HG03135 (cell line): ENCODE results near the gene CSAG2.
"Not testable (repeated sequence)": the region's sequence is repeated elsewhere in the genome, so short reads cannot be mapped to it uniquely, and the experiment has no call there.

Experiments used
- ATAC-seq: cut with Tn5 transposase; IDR thresholded peaks from one replicate; pipeline ENCODE4 v1.9.1; 2021; ENCODE audit warnings: mild to moderate bottlenecking, moderate library complexity; ENCODE audit not compliant: unreplicated experiment

CSAG2 gene, protein sequence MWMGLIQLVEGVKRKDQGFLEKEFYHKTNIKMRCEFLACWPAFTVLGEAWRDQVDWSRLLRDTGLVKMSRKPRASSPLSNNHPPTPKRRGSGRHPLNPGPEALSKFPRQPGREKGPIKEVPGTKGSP

DNA sequence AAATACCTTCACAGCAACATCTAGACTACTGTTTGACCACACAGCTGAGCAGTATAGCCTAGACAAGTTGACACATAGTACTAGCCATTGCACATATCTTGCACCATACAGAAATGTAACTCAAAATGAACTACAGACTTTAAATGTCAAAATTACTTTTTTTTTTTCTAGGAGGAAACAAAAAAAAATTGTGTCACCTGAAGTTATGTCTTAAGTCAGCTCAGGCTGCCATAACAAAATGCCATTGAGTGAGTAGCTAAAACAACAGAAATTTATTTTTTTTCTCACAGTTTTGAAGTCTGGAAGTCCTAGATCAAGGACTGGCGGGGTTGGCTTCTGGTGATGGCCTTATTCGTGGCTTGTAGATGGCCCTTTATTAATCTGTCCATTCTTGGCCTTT, at the start of gene CSAG2:
CSAG2 (minus strand) TSS at position 101 of the 400 bp plus-strand sequence. CDS start 161 bp downstream, outside the sequence.
- not testable (repeated sequence) for ATAC-seq

DNA sequence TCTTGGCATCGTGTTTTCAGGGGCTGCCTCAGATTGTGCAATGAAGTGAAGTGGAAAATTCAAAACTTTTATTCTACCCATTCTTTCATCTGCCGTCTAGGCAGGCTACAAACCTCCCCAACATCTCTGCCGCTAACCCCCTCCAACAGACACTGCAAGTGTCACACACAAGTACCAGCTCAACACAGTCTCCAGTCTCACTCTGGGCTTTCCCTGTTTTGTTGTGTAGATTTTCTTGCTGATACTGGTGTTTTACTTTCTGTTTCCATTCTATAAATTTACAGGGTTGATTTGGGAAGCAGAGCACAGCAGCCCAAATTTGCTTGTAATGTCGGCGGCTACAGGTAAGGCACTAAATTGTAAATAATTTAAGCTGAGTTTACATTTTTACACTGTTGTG, 45.8 kb upstream of the CSAG2 start:
- ATAC-seq, result not testable (repeated sequence)

DNA sequence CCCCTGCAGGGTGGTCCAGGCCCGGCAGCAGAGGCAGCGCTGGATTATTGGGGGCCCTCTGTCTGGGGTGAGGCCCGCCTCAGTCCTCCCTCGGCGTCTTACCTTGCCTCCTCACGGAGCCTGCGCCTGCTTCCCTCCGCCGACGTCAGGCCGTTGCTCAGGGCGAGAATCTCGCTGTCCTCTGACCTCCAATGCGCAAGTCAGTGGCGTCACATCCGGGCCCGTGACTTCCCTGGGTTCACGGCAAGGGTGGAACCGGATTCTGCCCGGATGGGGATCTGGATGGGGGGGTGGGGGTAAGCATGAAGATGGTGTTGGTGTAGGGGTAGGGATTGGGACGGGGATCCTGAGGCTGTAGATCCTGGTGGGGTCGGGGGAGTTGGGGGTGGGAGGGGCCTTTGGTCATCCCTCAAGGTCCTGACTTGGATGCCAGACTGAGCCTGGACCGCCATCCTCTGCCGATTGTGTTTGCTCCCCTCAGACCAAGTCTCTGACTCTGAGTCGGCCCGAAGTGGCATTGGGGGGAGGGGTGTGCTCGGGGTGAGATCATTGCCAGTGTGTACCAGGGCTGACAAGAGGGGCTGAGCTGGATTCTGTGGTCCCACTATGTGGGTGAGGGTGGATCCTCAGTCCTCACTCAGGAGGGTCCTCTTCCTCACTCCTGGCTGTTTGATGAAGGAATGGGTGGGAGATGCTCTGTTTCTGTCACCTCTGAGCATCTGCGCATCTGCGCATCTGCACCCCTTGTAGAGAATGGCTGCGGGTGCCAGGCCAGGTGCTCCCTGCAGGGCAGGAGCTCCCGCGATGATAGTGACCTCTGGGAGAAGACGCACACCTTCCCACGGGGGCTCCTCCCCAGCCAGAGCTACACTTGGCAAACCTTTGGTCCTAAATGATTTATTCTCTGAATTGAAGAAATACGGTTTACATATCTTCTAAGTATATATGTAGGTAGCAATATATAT, 44.9 kb upstream of the CSAG2 start, which contains the start of gene MAGEA2:
MAGEA2 (minus strand) TSS at position 157 of the 965 bp plus-strand sequence. CDS start 2,479 bp downstream, outside the sequence.
- not testable (repeated sequence) for ATAC-seq

DNA sequence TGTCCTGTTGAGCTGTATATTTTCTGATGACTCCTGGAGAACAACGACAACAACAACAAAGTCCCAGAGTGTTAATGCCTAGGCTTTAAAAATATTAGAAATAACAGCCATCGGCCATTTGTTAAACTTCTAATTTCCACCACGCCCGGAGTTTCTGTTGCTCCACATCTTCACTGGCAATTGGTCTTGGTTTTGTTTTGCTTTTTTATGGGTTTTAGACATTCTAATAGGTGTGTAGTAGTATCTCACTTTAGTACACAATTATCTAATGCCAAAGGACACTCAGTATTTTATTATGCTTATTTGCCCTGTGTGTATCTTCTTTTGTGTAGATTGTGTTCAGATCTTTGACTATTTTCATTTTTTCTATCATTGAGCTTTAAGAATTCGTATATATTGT, 29.5 kb upstream of the CSAG2 start:
- ATAC-seq, result no peak

DNA sequence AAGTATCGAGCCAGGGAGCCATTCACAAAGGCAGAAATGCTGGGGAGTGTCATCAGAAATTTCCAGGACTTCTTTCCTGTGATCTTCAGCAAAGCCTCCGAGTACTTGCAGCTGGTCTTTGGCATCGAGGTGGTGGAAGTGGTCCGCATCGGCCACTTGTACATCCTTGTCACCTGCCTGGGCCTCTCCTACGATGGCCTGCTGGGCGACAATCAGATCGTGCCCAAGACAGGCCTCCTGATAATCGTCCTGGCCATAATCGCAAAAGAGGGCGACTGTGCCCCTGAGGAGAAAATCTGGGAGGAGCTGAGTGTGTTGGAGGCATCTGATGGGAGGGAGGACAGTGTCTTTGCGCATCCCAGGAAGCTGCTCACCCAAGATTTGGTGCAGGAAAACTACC, 27.5 kb upstream of the CSAG2 start:
- not testable (repeated sequence) for ATAC-seq

DNA sequence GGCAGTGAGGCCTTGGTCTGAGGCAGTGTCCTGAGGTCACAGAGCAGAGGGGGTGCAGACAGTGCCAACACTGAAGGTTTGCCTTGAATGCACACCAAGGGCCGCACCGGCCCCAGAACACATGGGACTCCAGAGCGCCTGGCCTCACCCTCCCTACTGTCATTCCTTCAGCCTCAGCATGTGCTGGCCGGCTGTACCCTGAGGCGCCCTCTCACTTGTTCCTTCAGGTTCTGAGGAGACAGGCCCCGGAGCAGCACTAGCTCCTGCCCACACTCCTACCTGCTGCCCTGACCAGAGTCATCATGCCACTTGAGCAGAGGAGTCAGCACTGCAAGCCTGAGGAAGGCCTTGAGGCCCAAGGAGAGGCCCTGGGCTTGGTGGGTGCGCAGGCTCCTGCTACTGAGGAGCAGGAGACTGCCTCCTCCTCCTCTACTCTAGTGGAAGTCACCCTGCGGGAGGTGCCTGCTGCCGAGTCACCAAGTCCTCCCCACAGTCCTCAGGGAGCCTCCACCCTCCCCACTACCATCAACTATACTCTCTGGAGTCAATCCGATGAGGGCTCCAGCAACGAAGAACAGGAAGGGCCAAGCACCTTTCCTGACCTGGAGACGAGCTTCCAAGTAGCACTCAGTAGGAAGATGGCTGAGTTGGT, 26.9 kb upstream of the CSAG2 start:
- no peak for ATAC-seq

DNA sequence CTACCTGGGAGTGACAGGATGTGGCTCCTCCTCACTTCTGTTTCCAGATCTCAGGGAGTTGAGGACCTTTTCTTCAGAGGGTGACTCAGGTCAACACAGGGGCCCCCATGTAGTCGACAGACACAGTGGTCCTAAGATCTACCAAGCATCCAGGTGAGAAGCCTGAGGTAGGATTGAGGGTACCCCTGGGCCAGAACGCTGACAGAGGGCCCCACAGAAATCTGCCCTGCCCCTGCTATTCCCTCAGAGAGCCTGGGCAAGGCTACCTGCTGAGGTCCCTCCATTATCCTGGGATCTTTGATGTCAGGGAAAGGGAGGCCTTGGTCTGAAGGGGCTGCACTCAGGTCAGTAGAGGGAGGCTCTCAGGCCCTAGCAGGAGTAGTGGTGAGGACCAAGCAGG, 26.0 kb upstream of the CSAG2 start:
- no peak for ATAC-seq

DNA sequence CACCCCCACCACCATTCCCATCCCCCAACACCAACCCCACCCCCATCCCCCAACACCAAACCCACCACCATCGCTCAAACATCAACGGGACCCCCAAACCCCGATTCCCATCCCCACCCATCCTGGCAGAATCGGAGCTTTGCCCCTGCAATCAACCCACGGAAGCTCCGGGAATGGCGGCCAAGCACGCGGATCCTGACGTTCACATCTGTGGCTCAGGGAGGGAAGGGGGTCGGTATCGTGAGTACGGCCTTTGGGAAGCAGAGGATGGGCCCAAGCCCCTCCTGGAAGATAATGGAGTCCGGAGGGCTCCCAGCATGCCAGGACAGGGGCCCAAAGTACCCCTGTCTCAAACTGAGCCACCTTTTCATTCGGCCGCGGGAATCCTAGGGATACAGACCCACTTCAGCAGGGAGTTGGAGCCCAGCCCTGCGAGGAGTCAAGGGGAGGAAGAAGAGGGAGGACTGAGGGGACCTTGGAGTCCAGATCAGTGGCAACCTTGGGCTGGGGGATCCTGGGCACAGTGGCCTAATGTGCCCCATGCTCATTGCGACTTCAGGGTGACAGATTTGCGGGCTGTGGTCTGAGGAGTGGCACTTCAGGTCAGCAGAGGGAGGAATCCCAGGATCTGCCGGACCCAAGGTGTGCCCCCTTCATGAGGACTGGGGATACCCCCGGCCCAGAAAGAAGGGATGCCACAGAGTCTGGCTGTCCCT, 25.2 kb upstream of the CSAG2 start:
- ATAC-seq, result not testable (repeated sequence)

DNA sequence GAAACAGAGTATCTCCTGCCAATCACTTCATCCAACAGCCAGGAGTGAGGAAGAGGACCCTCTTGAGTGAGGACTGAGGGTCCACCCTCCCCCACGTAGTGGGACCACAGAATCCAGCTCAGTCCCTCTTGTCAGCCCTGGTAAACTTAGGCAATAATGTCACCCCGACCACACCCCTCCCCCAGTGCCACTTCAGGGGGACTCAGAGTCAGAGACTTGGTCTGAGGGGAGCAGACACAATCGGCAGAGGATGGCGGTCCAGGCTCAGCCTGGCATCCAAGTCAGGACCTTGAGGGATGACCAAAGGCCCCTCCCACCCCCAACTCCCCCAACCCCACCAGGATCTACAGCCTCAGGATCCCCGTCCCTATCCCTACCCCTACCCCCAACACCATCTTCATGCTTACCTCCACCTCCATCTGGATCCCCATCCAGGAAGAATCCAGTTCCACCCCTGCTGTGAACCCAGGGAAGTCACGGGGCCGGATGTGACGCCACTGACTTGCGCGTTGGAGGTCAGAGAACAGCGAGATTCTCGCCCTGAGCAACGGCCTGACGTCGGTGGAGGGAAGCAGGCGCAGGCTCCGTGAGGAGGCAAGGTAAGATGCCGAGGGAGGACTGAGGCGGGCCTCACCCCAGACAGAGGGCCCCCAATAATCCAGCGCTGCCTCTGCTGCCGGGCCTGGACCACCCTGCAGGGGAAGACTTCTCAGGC, 24.3 kb upstream of the CSAG2 start, which contains the start of the genes CSAG1 and MAGEA12:
CSAG1 (minus strand) TSS at position 461 of the 715 bp plus-strand sequence. CDS start 1,261 bp downstream, outside the sequence.
MAGEA12 (plus strand) TSS at position 497 of the 715 bp plus-strand sequence. CDS start 2,405 bp downstream, outside the sequence.
- no peak for ATAC-seq

DNA sequence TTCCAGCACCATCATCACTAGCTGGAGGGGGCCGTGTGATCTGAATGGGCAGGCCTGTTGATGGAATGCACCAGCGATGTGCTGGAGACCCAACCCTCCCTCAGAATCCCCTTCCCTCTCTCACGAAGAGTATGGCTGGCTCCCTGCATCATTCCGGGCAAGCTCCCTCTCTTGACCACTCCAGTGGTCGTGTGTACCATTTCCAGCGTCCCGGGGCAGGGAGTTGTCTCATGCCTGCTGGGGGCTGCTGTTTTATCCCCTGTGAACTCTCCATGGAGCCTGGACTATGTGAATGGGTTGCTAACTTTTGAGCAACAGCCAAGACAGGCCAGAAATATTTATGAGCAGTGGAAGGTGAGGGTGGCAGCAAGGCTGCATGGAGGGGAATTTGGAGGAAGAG, 16.3 kb upstream of the CSAG2 start:
- no peak for ATAC-seq

DNA sequence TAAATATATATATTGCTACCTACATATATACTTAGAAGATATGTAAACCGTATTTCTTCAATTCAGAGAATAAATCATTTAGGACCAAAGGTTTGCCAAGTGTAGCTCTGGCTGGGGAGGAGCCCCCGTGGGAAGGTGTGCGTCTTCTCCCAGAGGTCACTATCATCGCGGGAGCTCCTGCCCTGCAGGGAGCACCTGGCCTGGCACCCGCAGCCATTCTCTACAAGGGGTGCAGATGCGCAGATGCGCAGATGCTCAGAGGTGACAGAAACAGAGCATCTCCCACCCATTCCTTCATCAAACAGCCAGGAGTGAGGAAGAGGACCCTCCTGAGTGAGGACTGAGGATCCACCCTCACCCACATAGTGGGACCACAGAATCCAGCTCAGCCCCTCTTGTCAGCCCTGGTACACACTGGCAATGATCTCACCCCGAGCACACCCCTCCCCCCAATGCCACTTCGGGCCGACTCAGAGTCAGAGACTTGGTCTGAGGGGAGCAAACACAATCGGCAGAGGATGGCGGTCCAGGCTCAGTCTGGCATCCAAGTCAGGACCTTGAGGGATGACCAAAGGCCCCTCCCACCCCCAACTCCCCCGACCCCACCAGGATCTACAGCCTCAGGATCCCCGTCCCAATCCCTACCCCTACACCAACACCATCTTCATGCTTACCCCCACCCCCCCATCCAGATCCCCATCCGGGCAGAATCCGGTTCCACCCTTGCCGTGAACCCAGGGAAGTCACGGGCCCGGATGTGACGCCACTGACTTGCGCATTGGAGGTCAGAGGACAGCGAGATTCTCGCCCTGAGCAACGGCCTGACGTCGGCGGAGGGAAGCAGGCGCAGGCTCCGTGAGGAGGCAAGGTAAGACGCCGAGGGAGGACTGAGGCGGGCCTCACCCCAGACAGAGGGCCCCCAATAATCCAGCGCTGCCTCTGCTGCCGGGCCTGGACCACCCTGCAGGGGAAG, 5.0 kb upstream of the CSAG2 start, which contains the start of gene MAGEA2B:
MAGEA2B (plus strand) TSS at position 814 of the 973 bp plus-strand sequence. CDS start 2,479 bp downstream, outside the sequence.
- not testable (repeated sequence) for ATAC-seq

DNA sequence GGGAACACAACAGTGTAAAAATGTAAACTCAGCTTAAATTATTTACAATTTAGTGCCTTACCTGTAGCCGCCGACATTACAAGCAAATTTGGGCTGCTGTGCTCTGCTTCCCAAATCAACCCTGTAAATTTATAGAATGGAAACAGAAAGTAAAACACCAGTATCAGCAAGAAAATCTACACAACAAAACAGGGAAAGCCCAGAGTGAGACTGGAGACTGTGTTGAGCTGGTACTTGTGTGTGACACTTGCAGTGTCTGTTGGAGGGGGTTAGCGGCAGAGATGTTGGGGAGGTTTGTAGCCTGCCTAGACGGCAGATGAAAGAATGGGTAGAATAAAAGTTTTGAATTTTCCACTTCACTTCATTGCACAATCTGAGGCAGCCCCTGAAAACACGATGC, 4.1 kb upstream of the CSAG2 start:
- not testable (repeated sequence) for ATAC-seq

DNA sequence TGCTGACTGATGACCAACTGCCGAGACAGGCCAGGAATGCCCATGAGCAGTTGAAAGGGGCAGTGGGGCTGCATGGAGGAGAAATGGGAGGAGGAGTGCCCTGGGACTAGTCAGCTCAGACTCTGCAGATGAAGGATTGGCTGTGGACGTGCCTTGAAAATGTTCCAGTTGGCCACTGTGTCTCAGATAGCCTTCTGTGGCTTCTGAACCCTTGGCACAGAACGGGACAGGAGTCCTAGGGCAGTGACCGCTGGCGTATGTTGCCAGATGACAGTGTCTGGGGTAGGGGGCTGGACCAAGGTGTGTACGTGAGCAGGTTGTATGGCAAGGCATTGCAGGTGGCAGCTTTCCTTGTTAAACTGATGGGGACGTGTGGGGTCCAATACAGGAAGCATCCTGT, 2.6 kb downstream of the CSAG2 start:
- not testable (repeated sequence) for ATAC-seq

DNA sequence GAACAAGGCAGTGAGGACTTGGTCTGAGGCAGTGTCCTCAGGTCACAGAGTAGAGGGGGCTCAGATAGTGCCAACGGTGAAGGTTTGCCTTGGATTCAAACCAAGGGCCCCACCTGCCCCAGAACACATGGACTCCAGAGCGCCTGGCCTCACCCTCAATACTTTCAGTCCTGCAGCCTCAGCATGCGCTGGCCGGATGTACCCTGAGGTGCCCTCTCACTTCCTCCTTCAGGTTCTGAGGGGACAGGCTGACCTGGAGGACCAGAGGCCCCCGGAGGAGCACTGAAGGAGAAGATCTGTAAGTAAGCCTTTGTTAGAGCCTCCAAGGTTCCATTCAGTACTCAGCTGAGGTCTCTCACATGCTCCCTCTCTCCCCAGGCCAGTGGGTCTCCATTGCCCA, 8.7 kb downstream of the CSAG2 start:
- ATAC-seq, result not testable (repeated sequence)

DNA sequence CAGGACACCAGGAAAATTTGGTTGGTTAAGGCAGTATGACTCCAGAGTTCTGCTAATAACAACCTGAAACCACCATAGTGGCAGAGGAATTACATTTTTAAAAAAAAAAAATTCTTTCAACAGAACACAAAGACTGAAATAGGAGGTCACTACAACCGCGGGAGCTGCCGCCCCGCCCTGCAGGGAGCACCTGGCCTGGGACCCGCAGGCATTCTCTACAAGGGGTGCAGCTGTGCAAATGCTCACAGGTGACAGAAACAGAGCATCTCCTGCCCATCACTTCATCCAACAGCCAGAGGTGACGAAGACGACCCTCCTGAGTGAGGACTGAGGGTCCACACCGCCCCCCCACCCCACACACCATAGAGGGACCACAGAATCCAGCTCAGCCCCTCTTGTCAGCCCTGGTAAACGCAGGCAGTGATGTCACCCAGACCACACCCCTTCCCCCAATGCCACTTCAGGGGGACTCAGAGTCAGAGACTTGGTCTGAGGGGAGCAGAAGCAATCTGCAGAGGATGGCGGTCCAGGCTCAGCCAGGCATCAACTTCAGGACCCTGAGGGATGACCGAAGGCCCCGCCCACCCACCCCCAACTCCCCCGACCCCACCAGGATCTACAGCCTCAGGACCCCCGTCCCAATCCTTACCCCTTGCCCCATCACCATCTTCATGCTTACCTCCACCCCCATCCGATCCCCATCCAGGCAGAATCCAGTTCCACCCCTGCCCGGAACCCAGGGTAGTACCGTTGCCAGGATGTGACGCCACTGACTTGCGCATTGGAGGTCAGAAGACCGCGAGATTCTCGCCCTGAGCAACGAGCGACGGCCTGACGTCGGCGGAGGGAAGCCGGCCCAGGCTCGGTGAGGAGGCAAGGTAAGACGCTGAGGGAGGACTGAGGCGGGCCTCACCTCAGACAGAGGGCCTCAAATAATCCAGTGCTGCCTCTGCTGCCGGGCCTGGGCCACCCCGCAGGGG, 10.8 kb downstream of the CSAG2 start, which contains the start of gene MAGEA3:
MAGEA3 (plus strand) TSS at position 843 of the 980 bp plus-strand sequence. CDS start 2,039 bp downstream, outside the sequence.
- ATAC-seq, result not testable (repeated sequence)

DNA sequence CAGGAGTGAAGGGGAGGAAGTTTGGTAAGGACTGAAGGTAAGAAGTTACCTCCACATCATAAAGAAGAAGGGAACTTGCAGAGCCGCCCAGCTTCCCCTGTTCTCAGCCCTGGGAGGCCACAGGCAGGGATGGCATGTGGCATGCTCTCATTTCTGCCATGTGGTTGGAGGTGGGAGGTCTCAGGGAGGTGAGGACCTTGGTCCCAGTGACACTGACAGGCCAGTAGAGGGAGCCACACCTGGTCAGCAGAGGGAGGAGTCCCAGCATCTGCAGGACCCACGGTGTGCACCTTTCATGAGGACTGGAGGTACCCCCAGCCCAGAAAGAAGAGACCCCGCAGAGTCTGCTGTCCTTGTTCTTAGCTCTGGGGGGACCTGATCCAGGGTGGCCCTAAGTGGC, 28.1 kb downstream of the CSAG2 start:
- ATAC-seq, result peak; percentile 84

DNA sequence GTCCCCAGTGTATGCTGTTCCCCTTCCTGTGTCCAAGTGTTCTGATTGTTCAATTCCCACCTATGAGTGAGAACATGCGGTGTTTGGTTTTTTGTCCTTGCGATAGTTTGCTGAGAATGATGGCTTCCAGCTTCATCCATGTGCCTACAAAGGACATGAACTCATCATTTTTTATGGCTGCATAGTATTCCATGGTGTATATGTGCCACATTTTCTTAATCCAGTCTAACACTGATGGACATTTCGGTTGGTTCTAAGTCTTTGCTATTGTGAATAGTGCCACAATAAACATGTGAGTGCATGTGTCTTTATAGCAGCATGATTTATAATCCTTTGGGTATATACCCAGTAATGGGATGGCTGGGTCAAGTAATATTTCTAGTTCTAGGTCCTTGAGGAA, 34.4 kb downstream of the CSAG2 start:
- ATAC-seq, result not testable (repeated sequence)
